SK-N-MC (cell line): Measurements from ENCODE around the gene MARK3.

ENCODE experiments used
- EZH2 ChIP-seq: fragments of 200-600 bp; sonication (generic); IDR thresholded peaks from one replicate; pipeline ENCODE4 v1.6.1; 2017; ENCODE audit warnings: antibody characterized with exemption
- POLR2AphosphoS5 ChIP-seq: IDR thresholded peaks from 2 replicates; pipeline ENCODE4 v1.6.1; 2012; ENCODE audit warnings: mild to moderate bottlenecking, low read depth, low read length, borderline replicate concordance

DNA sequence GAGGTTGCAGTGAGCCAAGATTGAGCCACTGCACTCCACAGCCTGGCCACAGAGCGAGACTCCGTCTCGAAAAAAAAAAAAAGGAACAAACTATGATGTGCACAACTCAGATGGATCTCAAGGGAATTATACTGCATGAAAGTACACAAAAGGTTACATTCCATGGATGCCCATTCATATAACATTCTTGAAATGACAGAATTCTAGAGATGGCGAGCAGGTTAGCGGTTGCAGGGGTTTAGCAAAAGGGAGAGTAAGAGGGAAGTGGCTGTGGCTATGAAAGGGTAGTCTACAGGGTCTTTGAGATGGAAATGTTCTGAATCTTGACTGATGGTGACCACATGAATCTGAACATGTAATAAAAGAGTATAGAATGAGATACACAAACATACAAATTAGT is 87.7 kb downstream of the MARK3 start:
- no peak for TF ChIP-seq EZH2
- no peak for TF ChIP-seq POLR2AphosphoS5
